WI38 (cell line): ENCODE results near the gene ALDH1L2.

Source experiments
- H3K4me3 ChIP-seq: 2 replicates; pipeline ENCODE4 v1.5.1; 2011; ENCODE audit warnings: low read depth, mild to moderate bottlenecking, control low read depth, low read length
- CTCF ChIP-seq: IDR thresholded peaks from 2 replicates; pipeline ENCODE4 v1.5.1; 2012; ENCODE audit warnings: low read depth, mild to moderate bottlenecking, control low read depth, low read length

The ALDH1L2 gene

GRCh38 chr12:105018776-105019175 lies 65.5 kb downstream of the ALDH1L2 start:
- TF ChIP-seq CTCF = no peak
- no peak overlapping the region for H3K4me3 ChIP-seq

DNA sequence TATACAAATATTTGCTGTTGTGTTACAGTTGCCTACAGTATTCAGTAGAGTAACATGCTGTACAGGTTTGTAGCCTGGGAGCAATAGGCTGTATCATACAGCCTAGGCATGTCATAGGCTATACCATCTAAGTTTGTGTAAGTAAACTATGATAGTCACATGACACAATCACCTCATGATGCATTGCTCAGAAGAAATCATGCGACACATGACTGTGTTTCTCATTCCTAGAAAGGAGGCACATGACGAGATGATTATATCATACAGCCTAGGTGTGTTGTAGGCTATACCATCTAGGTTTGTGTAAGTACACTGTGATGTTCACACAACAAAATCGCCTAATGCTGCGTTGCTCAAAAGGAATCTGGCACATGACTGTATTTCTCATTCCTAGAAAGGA lies 66.2 kb downstream of the ALDH1L2 start:
- H3K4me3 ChIP-seq = no peak overlapping the region
- TF ChIP-seq CTCF = no peak

DNA sequence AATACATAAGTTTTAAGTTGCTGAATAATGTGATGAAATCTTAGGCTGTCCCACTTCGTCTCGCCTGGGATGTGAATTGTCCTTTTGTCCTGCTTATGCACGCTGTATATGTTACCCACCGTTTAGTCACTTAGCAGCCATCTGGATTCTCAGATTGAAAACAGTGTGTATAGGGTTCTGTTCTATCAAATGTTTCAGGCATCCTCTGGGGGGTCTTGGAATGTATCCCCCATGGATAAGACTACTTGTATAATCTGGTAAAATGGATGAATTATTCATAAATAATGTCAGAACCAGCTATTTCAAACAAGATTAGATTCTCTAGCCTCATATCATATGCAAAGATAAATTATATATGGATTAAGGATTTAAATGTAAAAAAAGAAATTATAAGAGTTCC lies 68.7 kb downstream of the ALDH1L2 start:
- TF ChIP-seq CTCF = no peak
- no peak overlapping the region for H3K4me3 ChIP-seq

- no peak overlapping the region for H3K4me3 ChIP-seq
- no peak for TF ChIP-seq CTCF
Observed at GRCh38 chr12:105014603-105015002, 69.7 kb downstream of the ALDH1L2 start.

- no peak for TF ChIP-seq CTCF
Observed at GRCh38 chr12:105013892-105014291, 70.4 kb downstream of the ALDH1L2 start.

GRCh38 chr12:105001476-105001875 lies 82.8 kb downstream of the ALDH1L2 start:
- H3K4me3 ChIP-seq = no peak overlapping the region
- TF ChIP-seq CTCF = no peak

More at GRCh38 chr12:105013892-105014291, 70.4 kb downstream of the ALDH1L2 start:
- no peak overlapping the region for H3K4me3 ChIP-seq

- no peak overlapping the region for H3K4me3 ChIP-seq
- no peak for TF ChIP-seq CTCF
Observed at GRCh38 chr12:104999347-104999685, 84.9 kb downstream of the ALDH1L2 start.
